ENCODE results near the gene KCNK2.

Gene KCNK2

GRCh38 chr1:215156232-215156631, 73.7 kb downstream of the KCNK2 start:
- TF ChIP-seq CTCF (IDR thresholded peaks at IDR 0.05), result no peak

- no peak for TF ChIP-seq CTCF (IDR thresholded peaks at IDR 0.05)
Measured at GRCh38 chr1:215160351-215160750, 77.8 kb downstream of the KCNK2 start.

- no peak for TF ChIP-seq CTCF (IDR thresholded peaks at IDR 0.05)
Measured at GRCh38 chr1:215166886-215167285, 84.3 kb downstream of the KCNK2 start.

- no peak for TF ChIP-seq CTCF (IDR thresholded peaks at IDR 0.05)
Measured at GRCh38 chr1:215181518-215181917, 99.0 kb downstream of the KCNK2 start.

GRCh38 chr1:215185067-215185620, 102.6 kb downstream of the KCNK2 start:
- TF ChIP-seq CTCF (IDR thresholded peaks at IDR 0.05), result no peak

- TF ChIP-seq CTCF (IDR thresholded peaks at IDR 0.05), result no peak
Measured at GRCh38 chr1:215188302-215188950, 105.9 kb downstream of the KCNK2 start.

GRCh38 chr1:215192306-215192705, 109.8 kb downstream of the KCNK2 start:
- TF ChIP-seq CTCF (IDR thresholded peaks at IDR 0.05), result no peak

GRCh38 chr1:215198021-215198420, 115.5 kb downstream of the KCNK2 start:
- TF ChIP-seq CTCF (IDR thresholded peaks at IDR 0.05), result no peak

Data from LNCAP (cell line).